Mesenteric fat pad (tissue), 1 donor: Measurements from ENCODE around the gene FMNL2. TPM values are rescaled to one million over a fixed set of nuclear protein-coding genes. Genes with fewer than 3 reads are reported as not detected.
A peak's percentile ranks its signal among the peaks of the same experiment; 100 is the strongest.
"Not testable (repeated sequence)": the region's sequence is repeated elsewhere in the genome, so short reads cannot be mapped to it uniquely, and the experiment has no call there.

Experiments
- DNase-seq: peaks from one replicate; pipeline ENCODE4 v3.0.0-alpha.2; 2020; ENCODE audit warnings: low spot score
- long read RNA-seq: library from polyadenylated mRNA; unstranded; transcript quantifications from one replicate; pipeline ENCODE4 v2.0.0, GENCODE V29; 2020
- total RNA-seq: library from RNA; stranded (reverse); fragmentation: NEBNext Ultra II Directional; extraction: Animal tissue kit (Norgen Biotek cat#: 25700); gene quantifications from one replicate; pipeline ENCODE4 v1.2.1, GENCODE V29; 2021
- donor health status: DM: yes; HTN: yes; CAD: no.

The FMNL2 gene
- total RNA-seq: 57.6 TPM
- long read RNA-seq, partial matches to known transcripts: 4 of 33 reads
- long read RNA-seq, other reads (novel, unspliced or antisense): 29 of 33 reads

DNA sequence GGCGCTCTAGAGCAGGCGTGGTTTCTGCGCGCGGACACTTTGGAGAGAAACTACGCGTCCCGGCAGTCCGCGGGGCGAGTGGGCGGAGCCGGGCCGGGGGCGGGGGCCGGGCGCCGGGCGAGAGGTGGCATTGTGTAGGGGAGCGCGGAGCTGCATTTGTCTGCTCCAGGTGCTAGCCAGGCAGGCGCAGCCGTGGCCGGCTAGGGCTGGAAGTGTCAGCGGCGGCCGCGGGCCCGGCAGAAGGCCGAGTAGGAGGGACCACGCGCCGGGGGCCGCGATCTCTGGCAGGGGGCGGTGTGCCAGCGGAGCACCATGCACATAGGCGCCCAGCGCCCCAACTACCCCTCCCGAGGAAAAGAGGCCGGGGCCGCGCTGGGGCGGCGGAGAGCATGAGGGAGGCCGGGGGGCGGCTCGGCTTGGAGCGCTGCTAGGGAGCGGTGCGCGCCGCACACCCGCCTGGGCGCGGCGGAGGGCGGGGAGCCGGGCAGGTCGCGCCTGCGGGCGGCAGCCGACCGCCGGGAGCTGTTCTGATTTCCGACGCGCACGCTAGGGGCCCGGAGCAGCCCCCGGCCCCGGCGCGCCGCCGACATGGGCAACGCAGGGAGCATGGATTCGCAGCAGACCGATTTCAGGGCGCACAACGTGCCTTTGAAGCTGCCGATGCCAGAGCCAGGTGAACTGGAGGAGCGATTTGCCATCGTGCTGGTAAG lies at the start of gene FMNL2:
TSS of gene FMNL2 (plus strand) at position 159 of the 710 bp plus-strand sequence.
- peak; percentile 94 for DNase-seq

DNA sequence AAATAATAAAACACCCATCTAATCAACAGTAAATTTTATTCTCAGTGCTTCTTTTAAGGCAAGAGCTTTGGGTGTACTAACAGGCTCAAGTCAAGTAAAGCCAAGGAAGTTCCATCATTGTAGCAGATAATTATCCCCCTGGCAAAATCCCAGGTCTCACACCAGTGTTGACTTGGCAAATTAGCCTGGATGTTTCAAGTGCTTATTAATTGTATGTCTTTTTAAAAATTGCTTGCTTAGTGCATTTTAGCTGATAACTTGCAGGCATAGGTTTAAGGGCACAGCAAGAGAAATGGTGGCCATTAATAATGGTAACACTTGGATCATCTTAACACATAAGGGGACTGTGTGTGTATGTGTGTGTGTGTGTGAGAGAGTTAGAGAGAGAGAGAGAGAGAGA lies 42.0 kb upstream of the FMNL2 start:
- DNase-seq: no peak

DNA sequence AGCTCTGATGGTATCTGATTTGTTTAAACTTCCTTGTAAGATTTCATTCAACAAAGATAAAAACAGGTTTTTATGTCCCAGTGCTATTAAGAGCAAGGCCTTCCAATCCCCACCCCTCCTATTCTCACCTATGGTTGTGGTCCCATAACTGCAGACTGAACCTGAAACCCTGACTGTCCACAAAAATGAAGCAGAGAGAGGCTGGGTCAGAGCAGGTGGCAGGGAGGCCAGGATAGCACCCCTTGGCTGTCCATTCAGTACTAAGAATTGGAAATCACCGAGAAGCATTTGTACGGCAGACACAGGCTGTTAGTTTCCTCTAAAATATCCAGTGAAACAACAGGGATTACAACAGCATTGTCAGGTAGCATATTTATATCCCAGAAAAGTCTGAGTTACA lies 37.3 kb upstream of the FMNL2 start:
- DNase-seq: no peak

DNA sequence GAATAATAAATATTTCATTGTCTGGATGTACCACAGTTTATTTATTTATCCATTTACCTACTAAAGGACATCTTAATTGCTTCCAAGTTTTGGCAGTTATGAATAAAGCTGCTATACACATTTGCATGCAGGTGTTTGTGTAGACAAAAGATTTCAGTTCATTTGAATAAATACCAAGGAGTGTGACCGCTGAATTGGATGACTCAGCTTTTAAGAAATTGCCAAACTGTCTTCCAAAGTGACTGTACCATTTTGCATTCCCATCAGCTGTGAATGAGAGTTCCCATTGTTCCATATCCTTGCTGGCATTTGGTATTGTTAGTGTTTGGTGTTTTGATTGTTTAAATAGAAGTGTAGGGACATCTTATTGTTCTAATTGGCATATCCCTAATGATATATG lies 36.2 kb upstream of the FMNL2 start:
- no peak for DNase-seq

DNA sequence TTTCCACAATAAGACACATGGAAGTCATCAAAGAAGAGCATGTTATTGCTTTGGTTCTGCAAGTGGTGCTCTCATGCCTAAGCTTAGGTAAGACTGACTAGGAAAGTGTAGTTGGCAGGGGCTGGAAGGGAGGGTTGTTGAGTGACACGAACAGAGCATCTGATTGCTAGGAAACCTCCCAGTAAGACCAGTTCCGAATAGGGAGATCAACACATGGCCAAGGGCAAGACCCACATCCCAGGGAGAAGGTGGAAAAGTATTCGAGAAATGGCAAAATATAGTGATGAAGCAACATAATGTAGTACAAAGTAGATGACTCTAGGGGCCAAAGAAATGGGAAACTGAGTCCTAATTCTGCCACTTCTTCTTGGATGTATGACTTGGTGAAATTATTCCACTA lies 33.8 kb upstream of the FMNL2 start:
- DNase-seq: no peak

DNA sequence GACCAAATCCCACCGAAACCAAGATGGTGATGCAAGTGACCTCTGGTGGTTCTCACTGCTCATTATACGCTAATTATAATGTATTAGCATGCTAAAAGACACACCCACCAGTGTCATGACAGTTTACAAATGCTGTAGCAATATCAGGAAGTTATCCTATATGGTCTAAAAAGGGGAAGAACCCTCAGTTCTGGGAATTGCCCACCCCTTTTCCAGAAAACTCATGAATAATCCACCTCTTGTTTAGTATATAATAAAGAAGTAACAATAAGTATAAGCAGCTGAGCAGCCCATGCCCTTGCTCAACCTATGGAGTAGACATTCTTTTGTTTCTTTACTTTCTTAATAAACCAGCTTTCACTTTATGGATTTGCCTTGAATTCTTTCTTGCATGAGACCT lies 31.0 kb upstream of the FMNL2 start:
- DNase-seq: no peak

DNA sequence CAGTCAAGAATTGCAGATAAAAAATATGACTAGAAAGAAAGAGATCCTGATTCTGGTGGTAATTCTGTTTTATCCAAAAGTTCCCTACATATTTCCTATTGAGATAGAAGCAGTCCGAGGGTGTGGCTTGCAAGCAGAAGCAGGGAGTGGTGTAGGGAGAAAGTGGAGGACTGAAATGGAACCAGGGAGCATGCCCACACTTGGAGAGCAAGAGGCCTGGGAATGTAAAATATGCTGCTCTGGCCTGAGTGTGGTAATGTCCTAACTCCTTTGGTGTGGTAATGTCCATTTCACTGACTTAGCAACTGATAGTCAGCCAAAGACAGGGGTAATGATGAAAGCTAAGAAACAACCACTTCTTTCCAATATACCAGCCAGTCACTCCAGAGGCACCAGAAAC lies 30.1 kb upstream of the FMNL2 start:
- no peak for DNase-seq

DNA sequence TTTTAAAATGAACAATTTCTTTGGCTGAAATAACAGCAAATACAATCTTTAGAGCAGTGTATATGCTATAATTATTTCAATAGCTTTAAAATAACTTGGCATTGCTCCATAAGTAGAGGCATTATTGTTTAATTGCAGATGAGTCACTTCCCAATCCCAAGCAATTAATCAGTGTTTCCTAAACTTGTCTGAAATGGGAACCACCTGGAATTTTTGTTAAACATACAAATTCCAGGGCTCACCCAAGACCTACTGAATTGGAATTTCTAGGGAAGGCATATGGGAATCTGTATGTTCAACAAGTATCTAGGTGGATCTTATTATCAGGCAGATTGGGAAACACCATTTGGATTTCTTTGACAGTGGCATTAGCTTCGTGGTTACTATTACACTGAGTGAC lies 27.1 kb upstream of the FMNL2 start:
- DNase-seq: no peak

DNA sequence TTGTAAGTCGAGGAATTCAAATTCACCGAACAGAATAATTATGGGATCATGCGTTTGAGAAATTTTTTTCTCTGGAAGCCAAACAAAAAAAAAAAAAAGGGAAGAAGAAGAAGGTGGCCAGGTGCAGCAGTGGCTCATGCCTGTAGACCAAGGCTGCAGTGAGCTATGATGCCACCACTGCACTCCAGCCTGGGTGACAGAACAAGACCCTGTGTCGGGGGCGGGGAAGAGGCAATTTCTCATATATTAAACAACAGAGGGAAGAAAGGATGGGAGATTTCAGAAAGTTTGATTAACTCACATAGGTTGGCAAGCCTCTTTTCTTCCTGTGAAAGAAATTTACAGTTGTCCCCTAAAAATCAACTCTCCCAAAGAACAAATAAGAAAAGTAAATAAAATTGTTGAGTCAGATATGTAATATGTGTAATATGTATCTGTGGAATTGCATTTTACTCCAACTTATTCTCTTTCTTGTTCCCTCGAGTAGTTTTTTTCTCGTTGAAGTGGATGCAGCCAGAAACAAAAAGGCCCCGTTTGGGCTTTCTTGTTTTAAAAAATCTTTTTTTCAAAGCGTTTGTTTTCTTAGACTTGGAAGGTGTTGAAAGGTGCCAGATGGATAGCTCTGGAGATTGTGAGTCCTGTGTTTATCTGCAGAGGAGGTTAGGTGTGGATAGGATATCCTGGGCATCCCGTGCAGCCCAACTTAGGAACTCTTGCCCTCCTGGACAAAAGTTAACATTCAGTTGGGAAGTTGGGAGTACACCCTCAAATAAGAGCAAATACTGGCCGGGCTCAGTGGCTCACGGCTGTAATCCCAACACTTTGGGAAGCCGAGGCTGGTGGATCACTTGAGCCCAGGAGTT lies 25.4 kb upstream of the FMNL2 start:
- no peak for DNase-seq

DNA sequence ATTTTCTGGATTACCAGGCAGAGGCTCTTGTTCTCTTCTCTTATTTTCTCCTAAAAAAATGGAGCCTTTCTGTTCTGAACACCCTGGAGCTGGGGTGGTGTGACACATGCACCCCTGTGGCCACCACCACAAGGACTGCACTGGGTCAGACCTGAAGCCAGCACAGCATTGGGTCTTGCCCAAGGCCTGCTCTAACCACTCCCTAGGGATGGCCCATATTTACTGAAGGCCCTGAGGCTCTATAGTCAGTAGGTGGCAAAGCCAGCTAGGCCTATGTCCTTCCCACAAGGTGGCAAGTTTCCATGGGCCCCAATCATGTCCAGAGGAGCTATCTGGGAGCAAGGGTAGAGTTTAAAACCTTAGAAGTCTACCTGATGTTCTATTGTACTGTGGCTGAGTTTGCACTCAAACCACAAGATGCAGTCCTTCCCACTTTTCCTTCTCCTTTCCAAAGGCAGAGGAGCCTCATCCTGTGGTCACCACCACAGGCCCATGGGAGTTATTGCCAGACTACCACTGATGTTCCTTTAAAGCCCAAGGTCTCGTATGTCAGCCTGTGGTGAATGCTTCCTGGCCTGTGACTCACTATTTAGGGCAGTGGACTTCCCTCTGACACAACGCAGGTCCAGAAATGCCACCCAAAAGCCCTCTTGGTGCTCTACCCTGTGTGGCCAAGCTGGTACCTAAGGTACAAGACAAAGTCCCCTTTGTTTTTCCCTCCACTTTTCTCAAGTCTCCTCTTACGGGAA lies 15.0 kb upstream of the FMNL2 start:
- no peak for DNase-seq

DNA sequence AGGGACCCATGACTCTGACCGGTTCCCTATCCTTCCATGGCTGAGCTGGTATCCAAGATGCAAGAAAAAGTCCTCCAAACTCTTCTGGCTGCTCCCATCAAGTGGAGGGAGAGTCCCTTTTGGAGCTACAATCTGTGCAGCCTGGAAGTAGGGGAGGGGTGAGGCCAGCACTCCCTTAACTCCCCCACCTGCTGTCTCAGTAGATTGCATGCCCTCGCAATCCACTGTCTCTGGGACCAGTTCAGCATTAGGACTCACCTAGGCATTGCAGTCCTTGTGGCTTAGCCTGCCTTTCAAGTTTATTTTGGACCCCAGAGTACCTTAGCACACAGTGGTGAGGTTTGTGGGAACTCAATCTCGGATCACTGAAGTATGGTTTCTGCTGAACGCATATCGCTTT lies 14.2 kb upstream of the FMNL2 start:
- no peak for DNase-seq

DNA sequence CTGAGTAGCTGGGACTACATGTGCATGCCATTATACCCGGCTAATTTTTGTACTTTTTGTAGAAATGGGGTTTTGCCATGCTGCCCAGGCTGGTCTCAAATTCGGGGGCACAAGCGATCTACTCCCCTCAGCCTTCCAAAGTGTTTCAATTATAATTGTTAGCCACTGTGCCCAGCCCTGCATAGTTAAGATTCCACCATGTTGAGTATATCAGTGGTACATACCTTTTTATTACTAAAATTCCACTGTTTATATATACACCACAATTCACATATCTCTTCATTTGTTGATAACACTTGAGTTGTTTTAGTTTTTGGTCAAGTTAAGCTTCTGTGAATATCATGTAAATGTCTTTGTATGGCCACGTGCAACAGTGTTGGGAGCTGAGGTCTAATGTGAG lies 12.8 kb upstream of the FMNL2 start:
- no peak for DNase-seq

DNA sequence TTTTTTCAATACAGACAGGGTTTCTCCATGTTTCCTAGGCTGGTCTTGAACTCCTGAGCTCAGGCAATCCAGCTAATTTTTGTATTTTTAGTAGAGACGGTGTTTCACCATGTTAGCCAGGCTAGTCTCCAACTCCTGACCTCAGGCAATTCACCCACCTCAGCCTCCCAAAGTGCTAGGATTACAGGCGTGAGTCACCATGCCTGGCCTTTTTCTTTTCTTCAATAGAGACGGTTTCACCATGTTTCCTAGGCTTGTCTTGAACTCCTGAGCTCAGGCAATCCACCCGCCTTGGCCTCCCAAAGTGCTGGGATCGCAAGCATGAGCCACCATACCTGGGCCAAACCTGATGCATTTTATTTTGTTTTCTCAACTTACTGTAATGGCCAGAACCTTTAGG lies 9.8 kb upstream of the FMNL2 start:
- DNase-seq: not testable (repeated sequence)

DNA sequence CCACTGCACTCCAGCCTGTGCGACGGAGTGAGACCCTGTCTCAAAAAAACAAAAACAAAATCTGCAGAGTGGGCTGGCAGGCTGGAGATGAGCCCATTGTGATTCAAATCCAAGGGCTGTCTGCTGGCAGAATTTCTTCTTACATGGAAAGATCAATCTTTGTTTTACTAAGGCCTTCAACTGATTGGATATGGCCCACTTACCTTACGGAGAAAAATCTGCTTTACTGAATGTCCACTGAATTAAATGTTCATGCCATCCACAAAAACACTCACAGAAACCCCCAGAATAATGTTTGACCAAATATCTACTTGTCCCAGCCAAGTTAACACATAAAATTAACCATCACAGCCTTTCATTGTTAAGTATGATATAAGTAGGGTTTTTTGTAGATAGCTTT lies 8.3 kb upstream of the FMNL2 start:
- no peak for DNase-seq

DNA sequence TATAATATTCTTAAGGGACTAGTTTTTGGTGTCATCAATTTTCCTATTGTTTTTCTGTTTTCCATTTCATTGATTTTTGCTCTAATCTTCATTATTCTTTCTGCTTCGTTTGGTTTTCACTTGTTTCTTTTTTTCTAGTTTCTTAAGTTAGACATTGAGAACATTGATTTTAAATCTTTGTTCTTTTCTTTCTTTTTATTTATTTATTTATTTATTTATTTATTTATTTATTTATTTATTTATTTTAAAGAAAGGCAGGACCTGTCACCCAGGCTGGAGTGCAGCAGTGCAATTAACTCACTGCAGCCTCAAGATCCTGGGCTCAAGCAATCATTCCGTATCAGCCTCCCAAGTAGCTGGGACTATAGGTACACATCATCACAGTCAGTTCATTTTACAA lies 7.0 kb upstream of the FMNL2 start:
- DNase-seq: no peak

DNA sequence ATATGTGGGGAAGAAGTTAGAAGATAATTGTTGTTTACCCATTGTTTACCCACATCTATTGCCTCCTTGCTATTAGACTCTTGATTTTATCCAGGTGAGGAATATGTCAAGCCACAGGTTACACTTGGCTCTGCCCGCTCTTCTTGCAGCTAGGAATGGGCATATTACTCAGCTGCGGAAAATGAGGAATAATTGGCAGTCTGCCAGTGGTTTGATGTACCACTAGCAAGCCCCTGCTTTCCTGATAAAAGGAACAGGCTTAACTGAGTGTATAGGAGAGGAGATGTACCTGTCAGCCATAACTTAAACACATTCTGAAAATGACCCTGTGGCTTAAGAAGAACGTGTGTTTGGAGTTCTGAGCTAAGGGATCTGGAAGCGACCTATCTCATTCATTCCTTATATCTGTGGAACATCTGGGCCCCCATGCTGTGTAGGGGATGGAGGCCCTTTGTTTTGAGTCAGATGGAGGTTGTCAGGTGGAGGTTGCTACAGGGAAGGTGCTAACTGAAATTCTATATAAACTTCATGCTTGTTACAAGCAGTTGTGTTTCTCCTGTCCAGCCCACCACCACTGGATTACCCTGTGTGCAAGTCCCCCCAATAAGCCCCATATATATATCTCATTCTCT lies 4.6 kb upstream of the FMNL2 start:
- no peak for DNase-seq

DNA sequence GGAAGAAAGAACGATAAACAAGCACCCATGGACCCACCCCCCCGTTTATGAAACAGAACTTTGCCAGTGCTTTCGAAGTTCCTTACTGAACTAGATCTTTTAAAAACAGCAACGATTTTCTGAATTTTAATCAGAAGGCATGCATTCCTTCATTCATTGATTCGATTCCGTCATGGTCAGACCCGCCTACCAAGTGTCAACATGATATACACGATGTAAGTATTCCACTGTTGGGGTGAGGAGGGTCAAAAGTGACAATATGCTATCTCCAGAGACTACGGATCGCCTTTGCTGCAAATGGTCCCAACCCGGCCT lies 316 bp upstream of the FMNL2 start:
- no peak for DNase-seq

DNA sequence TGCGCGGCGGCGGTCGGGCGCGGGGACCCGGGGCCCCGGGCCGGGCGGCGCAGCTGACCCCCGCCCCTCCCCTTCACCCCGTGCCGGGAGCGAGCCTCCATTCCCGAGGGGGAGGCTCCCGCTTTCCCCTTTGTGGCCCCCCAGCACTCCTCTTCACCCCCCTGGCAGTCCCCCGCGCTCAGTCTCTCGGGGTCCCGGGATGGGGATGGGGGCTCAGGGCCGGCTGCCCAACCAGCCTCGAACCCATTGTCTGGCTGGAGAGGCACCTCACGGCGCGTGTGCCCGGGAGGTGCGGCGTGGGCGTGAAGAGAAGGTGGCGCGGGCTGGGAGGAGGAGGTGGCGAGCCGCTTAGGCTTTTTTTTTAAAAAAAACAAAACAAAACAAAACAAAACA lies 748 bp downstream of the FMNL2 start:
- no peak for DNase-seq

DNA sequence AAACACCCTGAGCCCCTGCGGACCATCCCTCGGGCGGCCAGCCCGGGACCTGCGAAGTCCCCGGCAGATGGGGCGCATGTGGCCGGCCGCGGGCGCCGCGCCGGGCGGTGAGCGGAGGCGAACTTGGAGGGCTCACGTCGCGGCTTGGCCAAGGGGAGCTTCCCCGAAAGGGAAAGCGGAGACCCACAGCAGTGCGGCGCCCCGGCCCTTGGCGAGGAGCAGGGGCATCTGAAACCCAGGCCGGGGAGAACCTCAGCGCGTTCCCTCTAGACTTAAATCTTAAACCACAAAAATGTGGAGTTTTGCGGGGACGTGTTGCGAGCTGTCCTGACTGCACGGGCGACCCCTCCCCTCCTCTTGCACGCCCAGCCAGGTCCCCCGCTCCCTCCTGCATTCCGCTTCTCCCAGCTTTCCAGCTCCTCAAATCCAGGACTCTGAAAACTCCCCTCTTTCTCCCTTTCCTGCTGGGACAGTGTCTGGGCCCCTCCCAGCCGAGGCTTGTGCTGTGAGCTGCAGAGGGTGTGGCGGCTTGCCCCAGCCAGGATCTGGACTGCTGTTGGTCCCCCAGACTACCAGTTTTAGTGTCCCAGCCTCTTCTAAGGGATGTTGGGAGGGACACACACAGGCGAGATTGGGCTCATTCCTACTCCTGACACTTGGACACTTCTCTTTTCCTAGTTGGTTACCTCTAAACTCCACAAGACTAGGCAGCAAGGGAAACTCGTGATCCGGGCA lies 1.3 kb downstream of the FMNL2 start:
- no peak for DNase-seq

DNA sequence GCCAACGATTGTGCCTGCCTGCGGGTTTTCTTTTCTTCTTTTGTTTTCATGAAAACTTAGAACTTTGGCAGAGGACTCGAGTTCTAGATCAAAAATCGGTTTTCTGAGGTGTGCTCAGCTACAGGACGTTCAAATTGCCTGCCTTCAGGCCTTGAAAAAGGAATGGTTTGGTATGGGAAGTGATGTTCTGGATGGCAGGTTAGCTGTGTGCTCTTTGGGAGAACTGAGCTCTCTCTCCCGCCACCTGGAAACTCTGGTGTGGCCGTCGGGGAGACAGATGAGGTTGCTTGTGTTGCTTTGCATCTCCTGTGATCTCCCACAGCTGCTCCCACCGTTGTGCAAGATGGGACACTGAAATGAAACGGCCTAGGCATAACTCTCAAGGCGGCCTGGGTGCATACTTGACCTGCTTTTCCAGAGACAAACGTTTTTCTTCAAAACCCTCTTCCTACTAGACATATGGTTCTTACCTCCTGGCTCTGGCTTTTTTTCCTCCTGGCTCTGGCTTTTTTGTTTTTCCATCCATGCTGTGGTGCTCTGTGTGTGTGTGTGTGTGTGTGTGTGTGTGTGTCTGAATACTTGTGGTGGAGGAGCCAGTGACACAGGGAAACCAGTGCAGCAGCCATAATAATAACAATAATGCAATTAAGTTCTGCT lies 2.0 kb downstream of the FMNL2 start:
- DNase-seq: no peak
